ENCODE measurements around the gene RNF212B. TPM values are rescaled to one million over a fixed set of nuclear protein-coding genes. Genes with fewer than 3 reads are reported as not detected.

RNF212B gene
- total and polyA plus RNA-seq, 3 donors from 2014 or later = 5.4 to 23.2 (median 18.3) TPM

- Histone ChIP-seq H3K4me1 (peaks cover 27% of the 10 kb centered on the region), H3K9me3 (no peaks in the 10 kb centered on the region), H3K27ac (peak within 1 kb of the TSS; percentile 77 to 99), H3K27me3 (no peaks in the 10 kb centered on the region), H3K36me3 (ENCODE audit: low read depth, missing control alignments) (no peaks in the 10 kb centered on the region), H3K4me3 (peak within 1 kb of the TSS; percentile 68 to 71)
- TF ChIP-seq POLR2A (IDR thresholded peaks at IDR 0.05) = no peak
- no peak for TF ChIP-seq CTCF (IDR thresholded peaks at IDR 0.05)
- DNase-seq = peak; percentile 72
- 5 to 8% methylated on average over 30 to 56 of the region's 81 CpGs for WGBS, 2 donors
- intact Hi-C loops (cut with DNase I; ENCODE audit: low total_unique reads) = no loop called here
Measured at GRCh38 chr14:23302290-23303225, 64.8 kb downstream of the RNF212B start, which contains the start of gene PPP1R3E. TSS of gene PPP1R3E (minus strand) at chr14:23302859. CDS start at chr14:23302576, 283 bp downstream.

- H3K27ac ChIP-seq = peak within 1 kb of the TSS; percentile 90 to 91
- intact Hi-C loops (cut with DNase I; ENCODE audit: low total_unique reads) = no loop called here
- peaks cover 48% of the 10 kb centered on the region for H3K4me1 ChIP-seq
- peak within 1 kb of the TSS; percentile 59 to 90 for H3K4me3 ChIP-seq
- TF ChIP-seq POLR2A (IDR thresholded peaks at IDR 0.05) = peak; percentile 26
- TF ChIP-seq CTCF (IDR thresholded peaks at IDR 0.05) = no peak
- no peaks in the 10 kb centered on the region for H3K9me3 ChIP-seq
- no peaks in the 10 kb centered on the region for H3K36me3 ChIP-seq (ENCODE audit: low read depth, missing control alignments)
- DNase-seq = peak; percentile 94
- 1 to 5% methylated on average over 22 to 24 of the region's 24 CpGs for WGBS, 2 donors
- H3K27me3 ChIP-seq = no peaks in the 10 kb centered on the region
Measured at GRCh38 chr14:23306412-23307145, 68.8 kb downstream of the RNF212B start, which contains the start of gene BCL2L2. TSS of gene BCL2L2 (plus strand) at chr14:23306833. CDS start at chr14:23307768, 935 bp downstream.

- no peak for DNase-seq
- TF ChIP-seq POLR2A (IDR thresholded peaks at IDR 0.05) (no peak), CTCF (IDR thresholded peaks at IDR 0.05) (no peak)
- H3K9me3 ChIP-seq = no peaks in the 10 kb centered on the region
- H3K4me1 ChIP-seq = peaks cover 48% of the 10 kb centered on the region
- H3K4me3 ChIP-seq = peak overlapping the region; percentile 59 to 90
- H3K27me3 ChIP-seq = no peaks in the 10 kb centered on the region
- no peaks in the 10 kb centered on the region for H3K36me3 ChIP-seq (ENCODE audit: low read depth, missing control alignments)
- 17 to 22% methylated on average over 5 of the region's 5 CpGs for WGBS, 2 donors
- intact Hi-C loops (cut with DNase I; ENCODE audit: low total_unique reads) = no loop called here
- peak overlapping the region; percentile 90 to 91 for H3K27ac ChIP-seq
Measured at GRCh38 chr14:23307146-23307530, 69.4 kb downstream of the RNF212B start.

GRCh38 chr14:23307687-23308644 lies 70.2 kb downstream of the RNF212B start:
- whole genome bisulfite sequencing, 2 donors = 79 to 80% methylated on average over 17 to 22 of the region's 22 CpGs
- no peak for DNase-seq
- no peaks in the 10 kb centered on the region for H3K9me3 ChIP-seq
- H3K27ac ChIP-seq = peak overlapping the region; percentile 90 to 91
- intact Hi-C loops (cut with DNase I; ENCODE audit: low total_unique reads) = no loop called here
- no peaks in the 10 kb centered on the region for H3K36me3 ChIP-seq (ENCODE audit: low read depth, missing control alignments)
- no peaks in the 10 kb centered on the region for H3K27me3 ChIP-seq
- no peak for TF ChIP-seq POLR2A (IDR thresholded peaks at IDR 0.05)
- H3K4me3 ChIP-seq = peak overlapping the region; percentile 59 to 90
- H3K4me1 ChIP-seq = peaks cover 44% of the 10 kb centered on the region

Measured in testis (tissue), 3 donors.